IgD-negative memory B cell (primary cell): ENCODE data around the gene DHRS4. TPM values are rescaled to one million over a fixed set of nuclear protein-coding genes. Genes with fewer than 3 reads are reported as not detected.

Experiments
- H3K27ac Mint-ChIP-seq, 3 donors: one replicate each; pipeline ENCODE4 v1.8.0; 2020 to 2022; ENCODE audit warnings: mild to moderate bottlenecking in 3 of 3, mixed read lengths in 3 of 3, moderate library complexity in 1 of 3
- H3K27me3 Mint-ChIP-seq: one replicate; pipeline ENCODE4 v1.8.0; 2021; ENCODE audit warnings: mixed read lengths
- H3K36me3 Mint-ChIP-seq: one replicate; pipeline ENCODE4 v1.8.0; 2020; ENCODE audit warnings: mild to moderate bottlenecking, mixed read lengths
- H3K4me1 Mint-ChIP-seq, 3 donors: one replicate each; pipeline ENCODE4 v1.8.0; 2020 to 2022; ENCODE audit warnings: mixed read lengths in 3 of 3, mild to moderate bottlenecking in 1 of 3
- H3K4me3 Mint-ChIP-seq, 4 donors: one replicate each; pipeline ENCODE4 v1.8.0; 2020 to 2022; ENCODE audit warnings: mild to moderate bottlenecking in 4 of 4, mixed read lengths in 4 of 4, moderate library complexity in 3 of 4
- H3K9me3 Mint-ChIP-seq, 3 donors: one replicate each; pipeline ENCODE4 v1.8.0; 2020 to 2021; ENCODE audit warnings: mixed read lengths in 3 of 3, mild to moderate bottlenecking in 1 of 3
- polyA plus RNA-seq: library from polyadenylated mRNA; unstranded; fragments of 300-500 nt; fragmentation: Illumina TruSeq; gene quantifications from one replicate; pipeline ENCODE4 v1.2.3, GENCODE V29; 2021

DHRS4 gene
- polyA plus RNA-seq = 29.8 TPM

DNA sequence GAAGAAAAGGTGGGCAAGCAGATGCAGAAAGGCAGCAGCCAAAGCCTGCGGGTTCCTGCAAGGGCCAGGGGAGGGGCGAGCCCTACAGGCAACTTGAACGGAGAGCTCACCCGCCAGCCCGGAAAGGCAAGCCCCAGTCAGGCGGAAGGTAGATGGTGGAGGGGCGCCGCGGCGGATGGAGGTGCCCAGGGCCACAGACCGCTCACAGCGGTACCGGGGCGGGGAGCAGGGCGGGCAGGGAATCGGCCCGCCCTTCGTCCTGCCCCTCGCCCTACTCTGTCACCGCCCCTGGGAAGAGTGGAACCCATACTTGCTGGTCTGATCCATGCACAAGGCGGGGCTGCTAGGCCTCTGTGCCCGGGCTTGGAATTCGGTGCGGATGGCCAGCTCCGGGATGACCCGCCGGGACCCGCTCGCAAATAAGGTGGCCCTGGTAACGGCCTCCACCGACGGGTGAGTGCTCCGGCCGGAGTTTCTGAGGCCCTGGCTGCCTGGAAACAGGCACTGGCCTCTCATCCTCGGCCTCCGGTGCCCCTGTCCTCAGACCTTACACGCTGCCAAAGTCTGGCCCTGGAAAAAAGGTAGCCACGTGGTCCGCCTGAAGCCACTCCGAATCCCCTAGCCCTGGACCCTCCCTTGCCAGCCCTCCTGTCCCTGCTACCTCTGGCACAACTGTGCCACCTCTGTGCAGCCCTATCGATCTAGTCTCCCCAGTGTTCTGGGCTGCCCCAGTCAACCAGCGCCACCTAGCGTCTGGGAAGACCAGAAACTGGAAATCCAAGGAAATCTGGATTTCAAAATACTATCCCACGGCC lies at the start of gene DHRS4:
Gene DHRS4, plus strand, starts transcription at position 307 of the 815 bp plus-strand sequence. Its CDS starts 19 bp downstream, at position 326.
- no peaks in the 10 kb centered on the region for H3K9me3 Mint-ChIP-seq
- H3K27me3 Mint-ChIP-seq = no peaks in the 10 kb centered on the region
- peak within 1 kb of the TSS in 2 of 3 donors; percentile 84 to 87 for H3K27ac Mint-ChIP-seq
- peak within 1 kb of the TSS; percentile 85 to 98 (median 96) for H3K4me3 Mint-ChIP-seq
- H3K36me3 Mint-ChIP-seq = peaks cover 1% of the 10 kb centered on the region
- H3K4me1 Mint-ChIP-seq = peaks cover 5 to 22% (median 10%) of the 10 kb centered on the region in 3 donors

DNA sequence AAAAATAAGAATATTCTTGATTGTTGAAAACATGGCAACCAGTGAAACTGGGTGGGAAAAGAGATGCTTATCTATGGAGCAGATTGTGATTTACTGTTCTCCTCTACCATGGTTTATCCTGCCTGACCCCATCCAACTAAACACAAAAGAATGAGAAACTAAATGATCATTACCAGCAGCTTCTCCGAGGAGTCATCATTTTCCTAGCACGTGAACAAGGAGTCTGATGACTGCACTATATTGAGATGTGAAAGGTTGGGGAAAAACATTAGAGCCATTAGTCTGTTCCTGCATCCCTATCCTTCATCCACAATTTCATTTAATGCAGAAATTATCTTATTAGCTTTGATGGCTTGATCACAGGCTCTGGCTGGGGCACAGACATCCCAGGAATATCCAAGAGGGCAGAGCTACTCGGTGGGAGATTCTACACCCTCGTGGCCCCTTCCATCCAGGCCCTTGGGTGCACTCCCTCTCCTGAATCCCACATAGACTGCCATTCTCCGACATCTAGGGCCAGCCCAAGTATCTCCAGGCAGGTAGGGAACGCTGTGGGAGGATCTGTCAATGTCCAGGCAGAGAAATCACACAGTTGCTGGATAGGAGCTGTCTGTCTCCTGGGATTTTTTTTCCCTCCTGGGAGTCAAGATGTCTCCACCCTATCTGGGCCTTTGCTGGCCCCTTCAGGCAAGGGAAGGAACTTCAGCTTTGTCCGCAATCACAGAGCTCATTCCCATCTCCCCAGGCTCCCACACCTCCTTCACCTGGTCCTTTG lies 43.3 kb upstream of the DHRS4 start:
- H3K27ac Mint-ChIP-seq = no peak overlapping the region

DNA sequence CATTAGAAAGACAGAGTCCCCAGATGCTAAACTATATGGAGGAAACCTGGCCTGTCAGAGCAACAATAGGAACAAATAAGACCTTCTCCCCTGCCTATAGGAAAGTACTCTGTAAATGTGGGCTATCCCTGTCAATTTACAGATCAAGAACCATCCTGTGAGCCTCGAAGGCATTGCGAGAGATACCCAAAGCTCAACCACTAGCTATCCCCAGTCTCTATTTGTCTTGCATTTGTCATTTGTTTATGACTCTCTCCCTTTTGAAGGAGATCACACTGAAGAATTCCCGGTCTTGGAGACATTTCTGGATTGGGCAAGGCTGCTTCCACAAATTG lies 42.7 kb upstream of the DHRS4 start:
- Mint-ChIP-seq H3K4me3 (no peak overlapping the region), H3K27me3 (peaks cover 17% of the 10 kb centered on the region), H3K4me1 (no peaks in the 10 kb centered on the region), H3K9me3 (peaks cover 0 to 4% (median 3%) of the 10 kb centered on the region in 3 donors), H3K36me3 (no peaks in the 10 kb centered on the region), H3K27ac (no peak overlapping the region)

More for the DNA sequence above, 43.3 kb upstream of the DHRS4 start:
- Mint-ChIP-seq H3K4me3 (no peak overlapping the region), H3K9me3 (peaks cover 0 to 4% (median 3%) of the 10 kb centered on the region in 3 donors), H3K36me3 (no peaks in the 10 kb centered on the region), H3K4me1 (no peaks in the 10 kb centered on the region), H3K27me3 (peaks cover 17% of the 10 kb centered on the region)

DNA sequence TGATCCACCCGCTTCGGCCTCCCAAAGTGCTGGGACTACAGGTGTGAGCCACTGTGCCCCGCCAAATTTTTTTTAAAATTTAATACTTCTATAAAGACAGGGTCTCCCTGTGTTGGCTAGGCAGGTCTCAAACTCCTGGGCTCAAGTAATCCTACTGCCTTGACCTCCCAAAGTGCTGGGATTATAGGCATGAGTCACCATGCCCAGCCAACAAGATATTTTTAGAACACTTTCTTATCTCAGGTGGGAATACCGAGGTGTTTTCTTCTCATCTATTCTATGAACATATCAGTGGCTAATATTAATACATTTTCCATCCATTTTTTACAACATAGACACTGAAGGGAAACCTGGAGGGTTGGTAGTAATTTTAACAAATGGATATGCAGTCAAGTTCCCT lies 38.0 kb upstream of the DHRS4 start:
- no peak overlapping the region for H3K4me3 Mint-ChIP-seq
- H3K36me3 Mint-ChIP-seq = no peaks in the 10 kb centered on the region
- no peaks in the 10 kb centered on the region for H3K4me1 Mint-ChIP-seq
- H3K9me3 Mint-ChIP-seq = peaks cover 1 to 6% (median 3%) of the 10 kb centered on the region in 3 donors
- H3K27ac Mint-ChIP-seq = peak overlapping the region in 1 of 3 donors; percentile 9
- peaks cover 11% of the 10 kb centered on the region for H3K27me3 Mint-ChIP-seq

DNA sequence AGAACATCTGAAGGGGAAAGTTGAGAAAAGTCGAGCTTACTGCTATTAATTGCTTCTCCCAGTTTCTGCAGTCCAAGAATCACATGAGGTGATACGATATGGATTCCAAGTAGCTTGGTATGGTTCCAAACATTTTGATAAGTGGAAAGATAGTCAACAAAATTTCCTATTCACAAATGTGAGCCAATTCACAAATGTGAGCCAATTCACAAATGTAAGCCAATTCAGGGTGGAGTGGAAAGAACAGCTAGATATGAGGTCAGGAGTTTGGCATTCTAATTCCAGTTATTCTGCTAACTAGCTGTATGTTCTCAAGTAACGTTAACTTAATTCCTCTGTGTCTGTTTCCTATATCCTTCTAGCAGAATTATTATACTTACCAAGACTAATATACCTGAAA lies 37.6 kb upstream of the DHRS4 start:
- Mint-ChIP-seq H3K36me3 (no peaks in the 10 kb centered on the region), H3K27me3 (peaks cover 11% of the 10 kb centered on the region), H3K4me1 (no peaks in the 10 kb centered on the region), H3K9me3 (peaks cover 1 to 6% (median 3%) of the 10 kb centered on the region in 3 donors), H3K4me3 (no peak overlapping the region), H3K27ac (no peak overlapping the region)

DNA sequence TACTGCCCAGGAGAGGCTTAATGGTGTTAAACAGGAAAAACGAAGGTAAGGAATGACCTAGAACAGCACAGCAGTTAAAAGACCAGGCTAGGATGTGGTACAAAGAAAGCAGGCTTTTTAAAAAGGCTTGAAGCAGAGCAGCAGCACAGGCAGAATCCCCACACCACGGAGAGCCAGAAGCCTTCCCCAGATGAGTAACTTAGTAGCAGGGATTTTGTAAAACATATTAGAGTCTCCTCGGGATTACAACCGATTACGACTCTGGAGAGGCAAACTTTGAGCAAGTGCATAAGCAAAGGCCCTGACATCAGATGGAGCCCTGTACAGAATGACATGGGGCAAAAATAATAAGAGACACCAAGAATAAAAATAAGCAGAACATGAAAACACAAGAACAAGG lies 37.1 kb upstream of the DHRS4 start:
- Mint-ChIP-seq H3K27me3 (peaks cover 11% of the 10 kb centered on the region), H3K9me3 (peaks cover 1 to 6% (median 3%) of the 10 kb centered on the region in 3 donors), H3K4me1 (no peaks in the 10 kb centered on the region), H3K4me3 (no peak overlapping the region), H3K27ac (no peak overlapping the region), H3K36me3 (no peaks in the 10 kb centered on the region)

DNA sequence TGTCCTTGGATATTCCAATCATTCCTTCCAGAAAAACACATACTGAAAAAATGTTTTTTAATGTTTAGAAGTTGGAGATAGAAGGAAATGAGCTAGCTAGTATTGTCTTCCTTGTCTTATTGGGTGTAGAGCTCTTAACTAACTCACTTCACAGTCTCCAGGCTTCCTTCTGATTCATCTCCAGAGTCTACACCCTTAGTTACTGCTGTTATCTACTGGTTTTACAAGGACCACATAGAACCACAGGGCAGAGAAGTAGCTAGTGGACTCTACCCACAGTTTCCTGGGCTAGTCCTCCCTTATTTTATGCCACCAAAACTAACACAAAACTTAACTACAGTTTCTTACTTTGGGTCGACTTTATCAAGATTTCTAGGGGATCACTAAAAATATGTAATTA lies 31.0 kb upstream of the DHRS4 start:
- Mint-ChIP-seq H3K27ac (no peak overlapping the region), H3K36me3 (no peaks in the 10 kb centered on the region), H3K27me3 (peaks cover 8% of the 10 kb centered on the region), H3K9me3 (peaks cover 0 to 2% (median 1%) of the 10 kb centered on the region in 3 donors), H3K4me3 (no peak overlapping the region), H3K4me1 (no peaks in the 10 kb centered on the region)

GRCh38 chr14:23925523-23926075 lies 28.0 kb upstream of the DHRS4 start:
- no peaks in the 10 kb centered on the region for H3K36me3 Mint-ChIP-seq
- no peak overlapping the region for H3K27ac Mint-ChIP-seq
- no peaks in the 10 kb centered on the region for H3K4me1 Mint-ChIP-seq
- H3K27me3 Mint-ChIP-seq = peaks cover 11% of the 10 kb centered on the region
- no peak overlapping the region for H3K4me3 Mint-ChIP-seq
- no peaks in the 10 kb centered on the region for H3K9me3 Mint-ChIP-seq

DNA sequence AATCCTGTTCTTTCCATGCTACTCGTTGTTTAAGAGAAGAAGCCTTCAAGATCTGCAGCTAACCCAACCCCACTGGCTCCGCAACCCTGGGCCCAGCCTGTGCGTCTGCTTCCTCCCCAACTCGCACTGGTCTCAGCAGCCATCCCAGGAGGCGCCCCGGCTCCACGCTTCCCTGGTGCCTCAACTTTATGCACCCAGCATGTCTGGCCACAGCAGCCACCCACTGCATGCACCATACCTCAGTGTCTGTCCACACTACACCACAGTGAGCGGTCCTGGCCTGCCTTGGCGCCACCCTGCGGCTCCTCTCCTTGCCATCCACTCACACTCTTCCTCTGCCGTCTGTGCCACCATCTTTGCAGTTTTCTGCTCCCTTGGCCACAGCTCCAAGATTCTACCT lies 27.0 kb upstream of the DHRS4 start:
- Mint-ChIP-seq H3K27ac (no peak overlapping the region), H3K4me1 (no peaks in the 10 kb centered on the region), H3K4me3 (no peak overlapping the region), H3K27me3 (peaks cover 11% of the 10 kb centered on the region), H3K9me3 (no peaks in the 10 kb centered on the region), H3K36me3 (no peaks in the 10 kb centered on the region)

- no peak overlapping the region for H3K4me3 Mint-ChIP-seq
- no peak overlapping the region for H3K27ac Mint-ChIP-seq
- H3K36me3 Mint-ChIP-seq = no peaks in the 10 kb centered on the region
- H3K9me3 Mint-ChIP-seq = no peaks in the 10 kb centered on the region
- H3K4me1 Mint-ChIP-seq = no peaks in the 10 kb centered on the region
- peaks cover 10% of the 10 kb centered on the region for H3K27me3 Mint-ChIP-seq
Measured at GRCh38 chr14:23929136-23929535, 24.4 kb upstream of the DHRS4 start.

DNA sequence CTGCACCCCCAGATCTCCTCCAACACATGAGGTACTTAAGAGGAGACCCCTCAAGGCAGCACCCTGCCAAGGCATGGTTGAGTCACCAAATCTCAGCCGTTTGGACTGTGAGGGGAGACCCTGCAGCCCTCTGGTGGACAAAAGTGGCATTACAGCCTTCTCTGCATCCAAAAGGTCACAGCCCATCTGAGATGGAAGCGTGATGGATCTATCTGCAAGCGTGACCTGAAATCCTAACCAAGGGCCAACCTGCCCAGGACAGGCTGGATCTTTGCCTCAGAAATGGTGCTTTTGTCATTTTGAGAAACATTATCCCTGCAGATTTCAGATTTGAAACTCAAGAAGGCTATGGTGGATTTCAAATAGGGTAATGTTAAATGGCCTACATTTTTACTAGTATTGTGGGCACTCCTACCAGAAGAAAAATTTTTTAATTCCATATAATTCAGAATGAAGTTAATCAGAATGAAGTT lies 23.7 kb upstream of the DHRS4 start:
- Mint-ChIP-seq H3K4me1 (no peaks in the 10 kb centered on the region), H3K36me3 (no peaks in the 10 kb centered on the region), H3K4me3 (no peak overlapping the region), H3K27me3 (peaks cover 9% of the 10 kb centered on the region), H3K9me3 (no peaks in the 10 kb centered on the region), H3K27ac (no peak overlapping the region)

- Mint-ChIP-seq H3K4me3 (no peak overlapping the region), H3K27me3 (peaks cover 9% of the 10 kb centered on the region), H3K4me1 (no peaks in the 10 kb centered on the region), H3K36me3 (no peaks in the 10 kb centered on the region), H3K9me3 (no peaks in the 10 kb centered on the region), H3K27ac (no peak overlapping the region)
Measured at GRCh38 chr14:23930742-23931141, 22.8 kb upstream of the DHRS4 start.

DNA sequence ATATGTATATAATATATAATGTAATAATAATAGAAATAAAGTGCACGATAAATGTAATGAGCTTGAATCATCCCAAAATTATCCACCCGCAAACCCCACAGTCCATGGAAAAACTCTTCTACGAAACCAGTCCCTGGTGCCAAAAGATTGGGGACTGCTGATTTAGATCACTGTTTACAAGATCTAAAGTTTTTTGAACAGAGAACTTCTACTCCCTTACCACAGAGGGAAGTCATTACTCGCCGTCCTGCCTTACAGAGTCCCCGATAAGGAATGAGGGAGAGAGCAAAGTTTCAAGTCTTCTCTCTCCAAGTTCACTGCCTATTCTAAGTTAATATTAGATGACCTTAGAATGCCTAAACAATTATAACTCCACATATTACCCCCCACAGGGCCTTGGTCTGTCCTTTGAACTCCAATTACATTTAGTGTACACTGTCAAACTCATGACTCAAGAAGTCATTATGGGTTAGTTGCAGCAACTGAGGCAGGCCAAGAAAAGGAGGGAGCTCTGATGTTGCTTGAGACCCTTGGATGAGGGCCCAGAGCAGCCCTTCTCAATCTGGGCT lies 21.8 kb upstream of the DHRS4 start:
- Mint-ChIP-seq H3K4me3 (no peak overlapping the region), H3K27me3 (peaks cover 9% of the 10 kb centered on the region), H3K9me3 (no peaks in the 10 kb centered on the region), H3K4me1 (no peaks in the 10 kb centered on the region), H3K36me3 (peaks cover 3% of the 10 kb centered on the region), H3K27ac (no peak overlapping the region)

GRCh38 chr14:23932639-23933038 lies 20.9 kb upstream of the DHRS4 start:
- Mint-ChIP-seq H3K27me3 (peaks cover 9% of the 10 kb centered on the region), H3K4me3 (no peak overlapping the region), H3K4me1 (no peaks in the 10 kb centered on the region), H3K9me3 (no peaks in the 10 kb centered on the region), H3K27ac (no peak overlapping the region), H3K36me3 (peaks cover 3% of the 10 kb centered on the region)

GRCh38 chr14:23933108-23933741 lies 20.3 kb upstream of the DHRS4 start:
- peaks cover 3% of the 10 kb centered on the region for H3K36me3 Mint-ChIP-seq
- H3K9me3 Mint-ChIP-seq = no peaks in the 10 kb centered on the region
- no peaks in the 10 kb centered on the region for H3K4me1 Mint-ChIP-seq
- no peak overlapping the region for H3K4me3 Mint-ChIP-seq
- no peak overlapping the region for H3K27ac Mint-ChIP-seq
- peaks cover 9% of the 10 kb centered on the region for H3K27me3 Mint-ChIP-seq
